Loucy (cell line): ENCODE data around the gene CTIF.

ENCODE experiments used
- H2AFZ ChIP-seq: fragments of 200-600 bp; sonication (generic); 2 replicates; pipeline ENCODE4 v1.6.0; 2016; ENCODE audit warnings: antibody characterized with exemption, mild to moderate bottlenecking, low read length, moderate library complexity
- H3F3A ChIP-seq: fragments of 200-600 bp; 2 replicates; pipeline ENCODE4 v1.6.0; 2016; ENCODE audit warnings: antibody characterized with exemption, low read depth, mild to moderate bottlenecking
- H3K27me3 ChIP-seq: fragments of 200-600 bp; sonication (generic); 2 replicates; pipeline ENCODE4 v1.6.1; 2014; ENCODE audit warnings: low read length, mild to moderate bottlenecking; ENCODE audit not compliant: insufficient read depth, poor library complexity, severe bottlenecking
- H3K36me3 ChIP-seq: fragments of 200-600 bp; sonication (generic); 2 replicates; pipeline ENCODE4 v1.6.1; 2016; ENCODE audit warnings: low read length; ENCODE audit not compliant: insufficient read depth
- H3K4me1 ChIP-seq: fragments of 200-600 bp; sonication (generic); 2 replicates; pipeline ENCODE4 v1.5.1; 2014; ENCODE audit warnings: low read length, mild to moderate bottlenecking; ENCODE audit not compliant: insufficient read depth, poor library complexity, severe bottlenecking
- H3K4me2 ChIP-seq: fragments of 200-600 bp; sonication (generic); 2 replicates; pipeline ENCODE4 v1.6.0; 2014; ENCODE audit warnings: antibody characterized with exemption, low read length, low read depth, mild to moderate bottlenecking; ENCODE audit not compliant: poor library complexity, severe bottlenecking
- H3K4me3 ChIP-seq: fragments of 200-600 bp; sonication (generic); 2 replicates; pipeline ENCODE4 v1.5.1; 2014; ENCODE audit warnings: low read length, mild to moderate bottlenecking, mixed read lengths; ENCODE audit not compliant: poor library complexity, severe bottlenecking
- H3K79me2 ChIP-seq: fragments of 200-600 bp; sonication (generic); 2 replicates; pipeline ENCODE4 v1.6.1; 2014; ENCODE audit warnings: low read length; ENCODE audit not compliant: insufficient read depth
- H3K9ac ChIP-seq: fragments of 200-600 bp; sonication (generic); 2 replicates; pipeline ENCODE4 v1.6.0; 2014; ENCODE audit warnings: mild to moderate bottlenecking, low read depth, low read length, moderate library complexity; ENCODE audit not compliant: poor library complexity, severe bottlenecking
- H3K9me2 ChIP-seq: fragments of 200-600 bp; sonication (generic); replicated peaks from 2 replicates; pipeline ENCODE4 v1.6.1; 2016; ENCODE audit warnings: low read depth, low read length, mixed read lengths
- H3K9me3 ChIP-seq: fragments of 200-600 bp; sonication (generic); 2 replicates; pipeline ENCODE4 v1.6.1; 2014; ENCODE audit warnings: mild to moderate bottlenecking, antibody characterized with exemption, low read length, low read depth; ENCODE audit not compliant: insufficient read depth
- H4K20me1 ChIP-seq: fragments of 200-600 bp; sonication (generic); 2 replicates; pipeline ENCODE4 v1.6.0; 2014; ENCODE audit warnings: antibody characterized with exemption, low read length, mild to moderate bottlenecking; ENCODE audit not compliant: insufficient read depth, poor library complexity, severe bottlenecking
- EZH2phosphoT487 ChIP-seq: fragments of 200-600 bp; IDR thresholded peaks from 2 replicates; pipeline ENCODE4 v1.6.1; 2018; ENCODE audit warnings: antibody characterized with exemption, mild to moderate bottlenecking, moderate library complexity, borderline replicate concordance
- TF ChIP-seq, protein P1 (sequence below): fragments of 200-600 bp; sonication (generic); conservative IDR thresholded peaks from 2 replicates; pipeline ENCODE4 v1.5.1; 2014; ENCODE audit warnings: mild to moderate bottlenecking, antibody characterized with exemption, low read length

The CTIF gene

DNA sequence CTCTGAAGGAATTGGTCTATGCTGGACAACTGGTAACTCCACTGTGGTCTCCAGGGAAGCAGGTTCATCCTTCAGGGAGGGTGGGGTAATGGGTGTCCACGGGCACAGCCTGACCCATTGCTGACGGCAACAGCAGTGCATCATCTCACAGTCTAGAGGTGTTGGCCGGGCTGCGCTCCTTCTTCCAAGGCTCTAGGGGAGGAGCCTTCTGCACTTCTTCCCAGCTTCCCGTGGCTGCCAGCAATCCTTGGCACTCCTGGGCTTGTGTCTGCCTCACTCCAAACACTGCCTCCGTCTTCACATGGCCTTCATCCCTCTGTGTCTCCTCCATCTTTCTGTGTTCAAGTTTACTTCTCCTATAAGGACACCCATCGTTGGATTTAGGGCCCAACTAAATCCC lies 166.2 kb downstream of the CTIF start:
- Histone ChIP-seq H3K36me3 (no peaks in the 10 kb centered on the region), H3K79me2 (no peaks in the 10 kb centered on the region), H3K4me1 (peaks cover 7% of the 10 kb centered on the region), H3K4me2 (no peak overlapping the region), H3K9me3 (no peaks in the 10 kb centered on the region), H3F3A (no peaks in the 10 kb centered on the region), H3K9ac (no peak overlapping the region), H3K27me3 (no peaks in the 10 kb centered on the region), H3K4me3 (no peak overlapping the region), H2AFZ (no peak overlapping the region), H4K20me1 (no peaks in the 10 kb centered on the region), H3K9me2 (no peaks in the 10 kb centered on the region)
- no peak for TF ChIP-seq EZH2phosphoT487
- TF ChIP-seq, protein P1, sequence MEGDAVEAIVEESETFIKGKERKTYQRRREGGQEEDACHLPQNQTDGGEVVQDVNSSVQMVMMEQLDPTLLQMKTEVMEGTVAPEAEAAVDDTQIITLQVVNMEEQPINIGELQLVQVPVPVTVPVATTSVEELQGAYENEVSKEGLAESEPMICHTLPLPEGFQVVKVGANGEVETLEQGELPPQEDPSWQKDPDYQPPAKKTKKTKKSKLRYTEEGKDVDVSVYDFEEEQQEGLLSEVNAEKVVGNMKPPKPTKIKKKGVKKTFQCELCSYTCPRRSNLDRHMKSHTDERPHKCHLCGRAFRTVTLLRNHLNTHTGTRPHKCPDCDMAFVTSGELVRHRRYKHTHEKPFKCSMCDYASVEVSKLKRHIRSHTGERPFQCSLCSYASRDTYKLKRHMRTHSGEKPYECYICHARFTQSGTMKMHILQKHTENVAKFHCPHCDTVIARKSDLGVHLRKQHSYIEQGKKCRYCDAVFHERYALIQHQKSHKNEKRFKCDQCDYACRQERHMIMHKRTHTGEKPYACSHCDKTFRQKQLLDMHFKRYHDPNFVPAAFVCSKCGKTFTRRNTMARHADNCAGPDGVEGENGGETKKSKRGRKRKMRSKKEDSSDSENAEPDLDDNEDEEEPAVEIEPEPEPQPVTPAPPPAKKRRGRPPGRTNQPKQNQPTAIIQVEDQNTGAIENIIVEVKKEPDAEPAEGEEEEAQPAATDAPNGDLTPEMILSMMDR, result no peak

DNA sequence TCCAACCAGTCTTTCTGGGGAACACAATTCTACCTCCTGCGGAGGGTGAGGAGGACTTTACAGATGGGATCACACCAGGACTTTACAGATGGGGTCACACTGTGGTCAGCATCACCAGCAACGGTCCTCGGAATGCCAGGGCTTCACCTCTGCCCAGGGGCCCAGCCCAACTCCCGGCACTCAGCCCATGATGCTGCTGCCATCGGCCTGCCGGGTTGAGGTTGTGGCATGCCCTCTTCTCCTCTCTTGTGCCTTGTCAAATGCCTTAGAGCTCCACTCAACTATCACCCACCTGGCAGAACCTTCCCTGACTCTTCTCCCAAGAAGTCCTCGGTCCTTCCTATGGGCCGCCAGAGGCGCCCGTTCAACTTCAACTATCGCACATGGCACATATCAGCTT lies 166.7 kb downstream of the CTIF start:
- H3K79me2 ChIP-seq, result no peaks in the 10 kb centered on the region
- no peak overlapping the region for H3K9ac ChIP-seq
- no peak overlapping the region for H3K4me2 ChIP-seq
- no peak overlapping the region for H3K4me3 ChIP-seq
- no peaks in the 10 kb centered on the region for H4K20me1 ChIP-seq
- H3K9me2 ChIP-seq, result no peaks in the 10 kb centered on the region
- H2AFZ ChIP-seq, result no peak overlapping the region
- peaks cover 7% of the 10 kb centered on the region for H3K4me1 ChIP-seq
- no peaks in the 10 kb centered on the region for H3F3A ChIP-seq
- H3K9me3 ChIP-seq, result no peaks in the 10 kb centered on the region
- TF ChIP-seq, protein P1, result no peak
- TF ChIP-seq EZH2phosphoT487, result no peak
- no peaks in the 10 kb centered on the region for H3K36me3 ChIP-seq
- no peaks in the 10 kb centered on the region for H3K27me3 ChIP-seq

DNA sequence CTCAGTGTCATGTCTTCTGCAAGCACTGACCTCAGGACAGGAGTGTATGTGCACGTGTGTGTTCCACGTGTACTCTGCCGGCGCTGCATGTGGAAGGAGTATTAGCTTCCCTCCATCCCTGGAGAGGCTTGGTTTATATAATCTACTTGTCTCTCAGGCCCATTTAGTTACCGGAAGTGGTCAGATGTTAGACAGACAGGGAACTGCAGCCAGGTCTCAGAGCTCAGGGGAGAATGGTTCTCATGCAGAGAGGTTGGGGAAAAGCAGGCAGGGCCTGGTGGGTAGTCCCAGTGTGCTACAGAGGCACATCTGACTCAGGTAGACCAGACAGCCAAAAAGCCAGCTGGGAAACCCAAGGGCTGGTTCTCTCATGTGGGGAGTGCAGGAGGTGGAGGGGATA lies 167.9 kb downstream of the CTIF start:
- Histone ChIP-seq H3K79me2 (no peaks in the 10 kb centered on the region), H3K36me3 (no peaks in the 10 kb centered on the region), H4K20me1 (no peaks in the 10 kb centered on the region), H3K9me2 (no peaks in the 10 kb centered on the region), H3F3A (no peaks in the 10 kb centered on the region), H2AFZ (no peak overlapping the region), H3K9ac (no peak overlapping the region), H3K9me3 (no peaks in the 10 kb centered on the region), H3K27me3 (no peaks in the 10 kb centered on the region), H3K4me1 (peaks cover 7% of the 10 kb centered on the region), H3K4me3 (no peak overlapping the region), H3K4me2 (no peak overlapping the region)
- TF ChIP-seq, protein P1, result no peak
- TF ChIP-seq EZH2phosphoT487, result no peak
